Fibroblast of lung (primary cell): ENCODE data around the gene FTSJ1. TPM values are rescaled to one million over a fixed set of nuclear protein-coding genes. Genes with fewer than 3 reads are reported as not detected.

ENCODE experiments used
- DNase-seq, 2 donors: peaks; one replicate each; pipeline versions ENCODE4 v3.0.0 to v3.0.0-alpha.2; 2010; ENCODE audit warnings: low read depth in 2 of 2
- H2AFZ ChIP-seq: 2 replicates; pipeline ENCODE4 v1.5.1; 2012; ENCODE audit warnings: low read length, control low read depth, inconsistent platforms
- H3K27ac ChIP-seq: 2 replicates; pipeline ENCODE4 v1.5.1; 2011; ENCODE audit warnings: low read length, control low read depth; ENCODE audit not compliant: insufficient read depth
- H3K27me3 ChIP-seq: 2 replicates; pipeline ENCODE4 v1.5.1; 2011; ENCODE audit warnings: mild to moderate bottlenecking, low read length; ENCODE audit not compliant: control insufficient read depth, insufficient read depth
- H3K36me3 ChIP-seq: 2 replicates; pipeline ENCODE4 v1.5.1; 2011; ENCODE audit warnings: low read length; ENCODE audit not compliant: control insufficient read depth, insufficient read depth
- H3K4me1 ChIP-seq: 2 replicates; pipeline ENCODE4 v1.5.1; 2011; ENCODE audit warnings: low read length; ENCODE audit not compliant: control insufficient read depth, insufficient read depth; ENCODE audit errors: extremely low read depth
- H3K4me2 ChIP-seq: 2 replicates; pipeline ENCODE4 v1.5.1; 2011; ENCODE audit warnings: low read length, control low read depth; ENCODE audit not compliant: insufficient read depth; ENCODE audit errors: extremely low read depth
- H3K4me3 ChIP-seq, 4 experiments: fragments of 200-600 bp in 1 of 4; sonication (generic) in 1 of 4; replicated peaks in 1 of 4; 2 replicates each; pipeline ENCODE4 v1.5.1; 2011 to 2016; ENCODE audit warnings: low read length in 4 of 4, low read depth in 3 of 4, mild to moderate bottlenecking in 3 of 4, control low read depth in 2 of 4, inconsistent platforms in 1 of 4, mixed read lengths in 1 of 4; ENCODE audit not compliant: insufficient read depth in 1 of 4; ENCODE audit errors: control extremely low read depth in 1 of 4
- H3K79me2 ChIP-seq: 2 replicates; pipeline ENCODE4 v1.5.1; 2012; ENCODE audit warnings: mild to moderate bottlenecking, low read length, inconsistent platforms; ENCODE audit not compliant: control insufficient read depth, insufficient read depth
- H3K9ac ChIP-seq: 2 replicates; pipeline ENCODE4 v1.5.1; 2011; ENCODE audit warnings: mild to moderate bottlenecking, low read length, control low read depth; ENCODE audit not compliant: insufficient read depth
- H3K9me3 ChIP-seq: 2 replicates; pipeline ENCODE4 v1.5.1; 2012; ENCODE audit warnings: low read depth, low read length; ENCODE audit not compliant: control insufficient read depth, insufficient read depth
- H4K20me1 ChIP-seq: 2 replicates; pipeline ENCODE4 v1.5.1; 2011; ENCODE audit warnings: low read length; ENCODE audit not compliant: control insufficient read depth, insufficient read depth; ENCODE audit errors: extremely low read depth
- EZH2 ChIP-seq: IDR thresholded peaks from 2 replicates; pipeline ENCODE4 v1.5.1; 2012; ENCODE audit warnings: low read length, control low read depth, mild to moderate bottlenecking; ENCODE audit errors: missing control alignments
- polyA plus RNA-seq, 2 donors: library from polyadenylated mRNA; depleted of rRNA in 1 of 2; stranded (reverse) in 1 of 2; unstranded in 1 of 2; fragments of >200 nt; gene quantifications; 2 replicates each; pipeline ENCODE4 v1.2.1, GENCODE V29; 2011 to 2012; ENCODE audit warnings: missing spikeins in 1 of 2
- total RNA-seq: library from RNA; depleted of rRNA; stranded (reverse); fragments of >200 nt; gene quantifications from 2 replicates; pipeline ENCODE4 v1.2.1, GENCODE V29; 2014
- TF ChIP-seq, protein P1 (sequence below), 2 donors: IDR thresholded peaks in 1 of 2; conservative IDR thresholded peaks in 1 of 2; 1 replicate in 1 of 2; 2 replicates in 1 of 2; pipeline ENCODE4 v1.5.1; 2011 to 2012; ENCODE audit warnings: low read length in 2 of 2, control low read depth in 1 of 2, inconsistent platforms in 1 of 2, low read depth in 1 of 2, mild to moderate bottlenecking in 1 of 2

FTSJ1 gene
- total and polyA plus RNA-seq, 2 donors (not counting 1 experiment from before 2014, with no cell fraction given), result 29.4 to 30.2 TPM

DNA sequence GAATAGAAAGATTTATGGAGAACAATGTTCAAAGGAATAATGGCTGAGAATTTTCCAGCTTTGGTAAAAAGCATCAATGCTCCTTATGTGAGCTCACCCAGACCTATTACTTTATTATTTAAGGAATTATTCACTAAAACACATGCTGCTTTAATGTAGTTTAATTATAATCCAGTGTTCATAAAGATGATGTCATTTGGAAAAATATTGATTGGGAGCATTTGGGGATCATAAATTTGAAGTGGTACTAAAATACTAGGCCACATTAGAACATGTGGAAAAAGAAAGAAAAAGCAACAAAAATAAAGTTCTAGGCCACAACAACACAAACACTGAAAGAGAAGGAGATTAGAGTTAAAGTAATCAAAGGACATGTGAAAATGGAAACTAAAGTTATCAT is 25.9 kb upstream of the FTSJ1 start:
- Histone ChIP-seq H3K4me2 (no peak overlapping the region), H3K9me3 (no peaks in the 10 kb centered on the region), H4K20me1 (no peaks in the 10 kb centered on the region), H3K9ac (no peak overlapping the region), H2AFZ (no peak overlapping the region), H3K36me3 (no peaks in the 10 kb centered on the region), H3K4me1 (no peaks in the 10 kb centered on the region), H3K4me3 (no peak overlapping the region), H3K27me3 (no peaks in the 10 kb centered on the region), H3K79me2 (no peaks in the 10 kb centered on the region), H3K27ac (no peak overlapping the region)
- no peak for DNase-seq
- TF ChIP-seq, protein P1, sequence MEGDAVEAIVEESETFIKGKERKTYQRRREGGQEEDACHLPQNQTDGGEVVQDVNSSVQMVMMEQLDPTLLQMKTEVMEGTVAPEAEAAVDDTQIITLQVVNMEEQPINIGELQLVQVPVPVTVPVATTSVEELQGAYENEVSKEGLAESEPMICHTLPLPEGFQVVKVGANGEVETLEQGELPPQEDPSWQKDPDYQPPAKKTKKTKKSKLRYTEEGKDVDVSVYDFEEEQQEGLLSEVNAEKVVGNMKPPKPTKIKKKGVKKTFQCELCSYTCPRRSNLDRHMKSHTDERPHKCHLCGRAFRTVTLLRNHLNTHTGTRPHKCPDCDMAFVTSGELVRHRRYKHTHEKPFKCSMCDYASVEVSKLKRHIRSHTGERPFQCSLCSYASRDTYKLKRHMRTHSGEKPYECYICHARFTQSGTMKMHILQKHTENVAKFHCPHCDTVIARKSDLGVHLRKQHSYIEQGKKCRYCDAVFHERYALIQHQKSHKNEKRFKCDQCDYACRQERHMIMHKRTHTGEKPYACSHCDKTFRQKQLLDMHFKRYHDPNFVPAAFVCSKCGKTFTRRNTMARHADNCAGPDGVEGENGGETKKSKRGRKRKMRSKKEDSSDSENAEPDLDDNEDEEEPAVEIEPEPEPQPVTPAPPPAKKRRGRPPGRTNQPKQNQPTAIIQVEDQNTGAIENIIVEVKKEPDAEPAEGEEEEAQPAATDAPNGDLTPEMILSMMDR (conservative IDR thresholded peaks at IDR 0.05 in 1 of 2, IDR thresholded peaks at IDR 0.05 in 1 of 2; ENCODE audit: low read depth in 1 of 2, low read length in 2 of 2), result no peak
- no peak for TF ChIP-seq EZH2

DNA sequence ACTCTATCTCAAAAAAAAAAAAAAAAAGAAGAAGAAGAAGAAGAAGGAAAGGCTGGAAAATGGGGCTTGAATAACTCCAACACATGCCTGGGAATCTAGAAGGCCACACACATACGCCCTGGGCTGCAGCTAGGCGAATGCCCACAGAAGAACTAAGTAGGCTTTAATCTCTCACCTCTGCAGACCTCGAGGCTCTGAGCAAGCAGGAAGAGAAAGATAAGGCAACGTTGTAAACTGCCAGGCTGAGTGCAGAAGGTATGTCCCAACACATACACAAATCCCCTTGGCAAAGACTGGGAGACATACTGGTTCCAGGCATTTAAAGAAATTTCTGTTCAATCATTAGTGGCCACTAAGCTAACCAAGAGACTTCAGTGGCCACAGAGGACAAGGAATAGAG is 24.3 kb upstream of the FTSJ1 start:
- DNase-seq, result no peak
- Histone ChIP-seq H3K4me1 (no peaks in the 10 kb centered on the region), H3K79me2 (no peaks in the 10 kb centered on the region), H3K4me2 (no peak overlapping the region), H3K27ac (no peak overlapping the region), H3K9ac (no peak overlapping the region), H4K20me1 (no peaks in the 10 kb centered on the region), H3K36me3 (no peaks in the 10 kb centered on the region), H3K4me3 (no peak overlapping the region), H3K9me3 (no peaks in the 10 kb centered on the region), H3K27me3 (no peaks in the 10 kb centered on the region), H2AFZ (no peak overlapping the region)
- TF ChIP-seq, protein P1 (conservative IDR thresholded peaks at IDR 0.05 in 1 of 2, IDR thresholded peaks at IDR 0.05 in 1 of 2; ENCODE audit: low read depth in 1 of 2, low read length in 2 of 2), result no peak
- TF ChIP-seq EZH2, result no peak

DNA sequence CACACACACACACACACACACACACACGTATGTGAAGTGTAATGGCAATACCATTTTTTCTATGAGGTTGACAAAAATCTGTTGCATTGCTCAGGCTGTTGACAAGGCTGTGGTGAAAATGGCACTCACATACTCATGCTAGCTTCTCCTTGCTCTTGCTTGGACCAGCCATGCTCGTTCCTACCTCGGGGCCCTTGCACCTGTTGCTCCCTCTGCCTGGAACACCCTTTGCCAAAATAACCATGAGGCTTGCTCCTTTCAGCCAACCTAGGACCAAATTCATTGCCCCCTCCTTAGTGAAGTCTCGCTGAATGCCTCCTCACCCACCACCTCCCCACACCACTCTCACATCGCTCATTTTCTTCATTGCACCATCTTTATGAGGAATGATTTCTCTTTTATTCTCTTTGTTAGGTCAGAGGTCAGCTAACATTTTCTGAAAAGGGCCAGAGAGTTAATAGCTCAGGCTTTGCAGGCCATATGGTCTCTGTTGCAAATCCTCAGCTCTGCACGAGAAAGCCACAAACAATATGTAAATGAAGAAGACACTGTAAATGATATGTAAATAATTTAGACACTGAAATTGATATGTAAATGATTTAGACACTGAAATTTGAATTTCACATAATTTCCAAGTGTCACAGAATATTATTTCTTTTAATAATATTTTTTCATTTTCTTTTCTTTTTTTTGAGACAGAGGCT is 19.2 kb upstream of the FTSJ1 start:
- H3K36me3 ChIP-seq, result no peaks in the 10 kb centered on the region
- H3K4me1 ChIP-seq, result no peaks in the 10 kb centered on the region
- no peaks in the 10 kb centered on the region for H3K9me3 ChIP-seq
- H3K27ac ChIP-seq, result no peak overlapping the region
- no peaks in the 10 kb centered on the region for H3K27me3 ChIP-seq
- H2AFZ ChIP-seq, result no peak overlapping the region
- no peaks in the 10 kb centered on the region for H4K20me1 ChIP-seq
- DNase-seq, result no peak
- H3K9ac ChIP-seq, result no peak overlapping the region
- no peak overlapping the region for H3K4me2 ChIP-seq
- no peaks in the 10 kb centered on the region for H3K79me2 ChIP-seq
- no peak for TF ChIP-seq EZH2
- TF ChIP-seq, protein P1 (conservative IDR thresholded peaks at IDR 0.05 in 1 of 2, IDR thresholded peaks at IDR 0.05 in 1 of 2; ENCODE audit: low read depth in 1 of 2, low read length in 2 of 2), result no peak
- H3K4me3 ChIP-seq, result no peak overlapping the region
